HTR-8/SVneo (cell line): ENCODE data around the gene H3-3A.

Source experiments
- DNase-seq: peaks from one replicate; pipeline ENCODE4 v3.0.0; 2011; ENCODE audit warnings: low spot score, mixed read lengths; ENCODE audit not compliant: insufficient read length
- FAIRE-seq: peaks from 2 replicates; lab custom pipeline; 2011; peaks lifted over from hg19 to GRCh38; lab: Jason Lieb, UNC

The H3-3A gene

GRCh38 chr1:226062558-226063223 lies at the start of gene H3-3A:
TSS of gene H3-3A (plus strand) at chr1:226062716. CDS start at chr1:226064352, 1,636 bp downstream.
- no peak for DNase-seq

GRCh38 chr1:226017070-226017469 lies 45.4 kb upstream of the H3-3A start:
- no peak for DNase-seq
- no peak for FAIRE-seq

More at GRCh38 chr1:226062558-226063223, at the start of gene H3-3A:
- peak; percentile 90 for FAIRE-seq

GRCh38 chr1:226019572-226019971 lies 42.9 kb upstream of the H3-3A start:
- FAIRE-seq, result no peak
- DNase-seq, result no peak

GRCh38 chr1:226021401-226021800 lies 41.1 kb upstream of the H3-3A start:
- FAIRE-seq, result no peak
- DNase-seq, result no peak

GRCh38 chr1:226021801-226022200 lies 40.7 kb upstream of the H3-3A start:
- DNase-seq, result no peak
- no peak for FAIRE-seq

GRCh38 chr1:226023735-226024134 lies 38.8 kb upstream of the H3-3A start:
- no peak for DNase-seq
- FAIRE-seq, result no peak

GRCh38 chr1:226026833-226027232 lies 35.7 kb upstream of the H3-3A start:
- no peak for FAIRE-seq

GRCh38 chr1:226027538-226028217 lies 34.8 kb upstream of the H3-3A start:
- FAIRE-seq (peak; percentile 31), DNase-seq (no peak)

More at GRCh38 chr1:226026833-226027232, 35.7 kb upstream of the H3-3A start:
- no peak for DNase-seq

- no peak for DNase-seq
These were observed 33.4 kb upstream of the H3-3A start for GRCh38 chr1:226029093-226029496.

GRCh38 chr1:226029568-226030225 lies 32.8 kb upstream of the H3-3A start:
- FAIRE-seq, result no peak
- no peak for DNase-seq

More at GRCh38 chr1:226029093-226029496, 33.4 kb upstream of the H3-3A start:
- FAIRE-seq, result no peak

- no peak for DNase-seq
- no peak for FAIRE-seq
These were observed 28.9 kb upstream of the H3-3A start for GRCh38 chr1:226033582-226033981.

- no peak for FAIRE-seq
- no peak for DNase-seq
These were observed 28.5 kb upstream of the H3-3A start for GRCh38 chr1:226033991-226034390.

GRCh38 chr1:226034482-226034881 lies 28.0 kb upstream of the H3-3A start:
- FAIRE-seq (no peak), DNase-seq (no peak)

GRCh38 chr1:226035915-226036314 lies 26.6 kb upstream of the H3-3A start:
- no peak for FAIRE-seq
- no peak for DNase-seq

GRCh38 chr1:226038661-226039060 lies 23.9 kb upstream of the H3-3A start:
- DNase-seq (no peak), FAIRE-seq (no peak)

- FAIRE-seq (no peak), DNase-seq (no peak)
These were observed 21.1 kb upstream of the H3-3A start for GRCh38 chr1:226041419-226041818.

GRCh38 chr1:226044514-226045101 lies 17.9 kb upstream of the H3-3A start:
- no peak for FAIRE-seq

GRCh38 chr1:226046240-226046639 lies 16.3 kb upstream of the H3-3A start:
- DNase-seq (no peak), FAIRE-seq (no peak)

More at GRCh38 chr1:226044514-226045101, 17.9 kb upstream of the H3-3A start:
- no peak for DNase-seq

- DNase-seq (no peak), FAIRE-seq (no peak)
These were observed 15.0 kb upstream of the H3-3A start for GRCh38 chr1:226047495-226047894.

GRCh38 chr1:226048886-226049285 lies 13.6 kb upstream of the H3-3A start:
- no peak for FAIRE-seq
- DNase-seq, result no peak

GRCh38 chr1:226050133-226050532 lies 12.4 kb upstream of the H3-3A start:
- DNase-seq, result no peak
- FAIRE-seq, result no peak
